Activated CD4-positive, alpha-beta T cell treated with anti-CD3 and anti-CD28 coated beads, Interleukin-2, amount 50 U/mL, for 16 hours (primary cell): ENCODE data around the gene CACNA2D3.

Experiments used
- DNase-seq: peaks from one replicate; pipeline ENCODE4 v3.0.0-alpha.2; 2020

CACNA2D3 gene

DNA sequence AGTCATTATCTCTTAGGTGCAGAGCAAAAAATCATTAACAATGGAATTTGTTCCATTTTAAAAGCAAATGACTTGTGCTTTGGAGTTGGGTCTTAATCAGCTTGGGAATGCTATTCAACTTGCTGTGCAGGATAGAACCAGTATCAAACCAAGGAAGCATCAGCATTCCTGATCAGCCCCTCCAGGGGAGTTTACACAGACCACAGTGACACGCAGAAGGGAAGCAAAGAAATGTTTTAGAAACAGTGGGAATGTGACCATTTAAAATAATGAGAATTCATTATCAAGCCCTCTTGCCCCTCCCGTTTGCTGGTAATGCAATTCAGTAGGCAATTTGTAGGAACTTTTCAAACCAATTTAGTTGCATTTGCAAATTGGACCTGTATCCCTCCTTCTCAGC is 650.4 kb downstream of the CACNA2D3 start:
- DNase-seq = no peak

DNA sequence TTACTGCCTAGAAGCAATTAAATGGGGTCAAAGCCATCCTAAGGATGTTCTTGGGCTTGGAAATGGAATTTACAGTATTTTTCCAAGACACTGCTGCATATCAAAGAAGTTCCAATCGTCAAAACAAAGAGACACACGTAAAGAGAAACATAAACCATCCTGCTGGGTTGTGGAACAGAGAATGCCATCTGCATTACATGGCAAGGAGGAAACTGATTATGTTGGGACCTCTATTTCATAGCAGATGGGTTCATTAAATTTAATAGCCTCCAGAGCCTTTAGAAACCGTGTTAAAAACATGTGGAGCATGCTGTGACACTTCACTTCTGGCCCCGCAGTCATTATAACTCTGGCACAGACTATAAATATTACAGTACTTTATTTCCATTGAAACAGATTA is 650.9 kb downstream of the CACNA2D3 start:
- DNase-seq = no peak

DNA sequence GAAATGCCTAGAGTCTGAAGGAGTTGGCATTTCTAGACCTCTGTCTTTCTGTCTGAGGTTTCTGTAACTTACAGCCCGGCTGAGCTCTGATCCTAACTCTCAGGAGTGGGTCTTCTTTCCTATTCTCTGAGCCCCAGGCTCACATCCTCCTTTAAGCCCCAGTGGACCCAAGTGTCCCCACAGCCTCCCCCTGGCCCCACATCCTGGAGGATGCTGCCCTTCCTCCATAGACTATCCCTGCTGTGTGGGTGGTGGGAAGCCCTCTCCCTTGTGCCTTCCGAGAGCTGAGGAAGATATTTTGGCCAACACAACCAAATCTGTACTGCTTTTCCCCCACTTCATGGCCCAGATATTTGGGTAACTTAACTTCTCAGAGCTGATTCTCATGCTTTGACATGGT is 654.2 kb downstream of the CACNA2D3 start:
- DNase-seq = no peak

DNA sequence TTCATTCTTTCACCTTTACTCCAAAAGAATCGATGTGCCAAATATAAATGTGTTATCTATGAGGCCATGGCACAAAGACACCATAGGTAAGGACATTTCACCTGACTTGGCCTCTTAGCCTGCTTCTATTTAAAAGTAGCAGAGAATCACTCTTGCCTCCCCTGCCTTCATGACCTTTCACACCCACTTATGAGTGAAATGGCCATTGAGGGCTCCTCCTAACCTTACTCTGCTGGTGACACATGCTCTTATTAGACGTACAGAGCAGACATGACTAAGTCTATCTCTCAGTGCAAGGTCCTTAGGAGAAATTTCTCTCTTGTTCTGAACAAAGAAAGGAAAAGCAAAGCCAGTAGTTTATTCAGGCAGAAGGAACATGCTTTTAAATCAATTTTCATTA is 654.8 kb downstream of the CACNA2D3 start:
- no peak for DNase-seq

DNA sequence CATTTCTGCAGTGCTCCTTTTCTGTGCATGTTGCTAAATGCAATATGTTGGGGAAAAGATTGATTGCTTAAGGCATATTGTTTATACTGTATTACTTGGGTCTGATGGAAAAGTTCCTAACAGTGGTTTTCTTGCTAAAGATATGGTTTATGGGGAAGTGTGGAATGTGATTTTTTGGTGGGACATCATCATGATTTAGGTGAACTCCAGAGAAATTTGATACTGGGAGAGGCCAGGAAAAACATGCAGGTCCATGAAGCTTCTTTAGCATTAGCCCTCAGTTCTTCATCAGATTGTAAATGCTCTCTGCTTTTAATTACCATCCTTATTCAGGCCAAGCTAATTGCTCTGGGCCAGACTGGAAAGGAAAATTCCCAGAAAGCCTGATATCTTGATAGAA is 658.0 kb downstream of the CACNA2D3 start:
- no peak for DNase-seq

DNA sequence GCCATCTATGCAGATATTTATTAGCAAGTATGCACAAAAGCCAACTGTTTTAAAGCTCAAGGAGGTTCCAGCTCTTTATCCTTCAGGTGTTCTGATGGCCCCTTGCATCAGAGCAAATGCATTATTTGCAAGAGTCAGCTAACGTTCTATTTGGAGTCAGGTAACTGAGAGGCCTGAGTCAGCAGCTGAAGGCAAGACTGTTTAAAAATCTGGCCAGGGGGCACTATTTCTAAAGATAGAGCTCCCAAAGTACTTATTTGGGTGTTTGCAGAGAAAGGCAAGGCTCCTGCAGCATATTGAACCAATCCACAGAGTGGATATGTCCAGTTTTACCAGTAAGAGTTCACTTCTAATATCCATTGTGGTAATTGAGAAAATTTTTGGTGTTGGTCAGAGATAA is 659.4 kb downstream of the CACNA2D3 start:
- no peak for DNase-seq

DNA sequence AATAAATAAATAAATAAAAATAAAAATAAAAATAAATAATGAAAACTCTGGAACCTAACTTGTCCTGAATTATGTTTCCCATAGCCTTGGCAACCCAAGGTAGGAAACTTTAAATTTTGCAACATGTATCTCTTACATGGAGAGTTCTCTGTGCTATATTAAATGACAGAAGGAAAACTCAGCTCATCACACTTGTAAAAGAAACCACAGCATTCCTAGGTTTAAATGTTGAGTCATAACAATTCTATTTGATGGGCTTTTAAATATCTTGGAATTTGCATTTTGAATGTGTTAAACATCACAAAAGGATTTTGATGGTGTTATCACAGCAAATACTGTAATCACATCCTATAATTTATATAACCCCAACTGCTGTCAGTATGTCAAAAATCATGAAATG is 661.3 kb downstream of the CACNA2D3 start:
- DNase-seq = no peak

DNA sequence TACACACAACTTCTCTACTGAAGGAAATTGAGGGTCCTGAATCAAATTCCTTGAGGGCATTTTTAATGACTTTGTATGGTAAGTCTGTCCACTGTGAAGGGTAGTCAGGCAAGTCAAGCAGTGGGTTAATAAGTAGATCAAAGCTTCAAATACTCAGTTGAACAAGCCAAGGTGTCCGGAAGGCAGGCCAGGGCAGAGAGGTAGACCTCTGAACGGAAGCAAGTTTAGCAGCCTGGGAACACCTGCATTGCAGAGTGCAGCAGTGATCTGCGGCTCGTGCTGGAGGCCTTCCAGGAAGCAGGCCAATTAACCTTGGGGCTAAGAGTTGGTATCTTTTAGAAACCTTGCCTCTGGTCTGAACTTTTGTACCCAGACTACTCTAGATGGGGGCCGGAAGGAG is 661.7 kb downstream of the CACNA2D3 start:
- no peak for DNase-seq

DNA sequence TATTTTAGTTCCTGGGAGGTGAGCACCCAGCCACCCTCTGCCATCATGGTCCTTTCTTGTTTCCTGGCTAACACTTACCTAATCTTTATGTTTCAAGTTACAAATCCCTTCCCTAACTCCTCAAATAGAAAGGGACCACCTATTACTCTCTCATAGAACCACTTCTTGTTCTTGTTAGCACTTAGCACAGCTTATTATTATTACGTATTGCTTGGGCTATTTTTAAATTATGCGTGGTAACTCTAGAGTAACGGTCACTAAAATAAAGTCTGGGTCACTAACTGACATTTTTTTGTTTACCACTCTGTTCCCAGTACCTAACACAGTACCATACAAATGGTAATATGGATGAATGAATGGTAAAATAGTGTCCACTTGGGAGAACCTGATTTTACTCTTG is 663.6 kb downstream of the CACNA2D3 start:
- DNase-seq = no peak

DNA sequence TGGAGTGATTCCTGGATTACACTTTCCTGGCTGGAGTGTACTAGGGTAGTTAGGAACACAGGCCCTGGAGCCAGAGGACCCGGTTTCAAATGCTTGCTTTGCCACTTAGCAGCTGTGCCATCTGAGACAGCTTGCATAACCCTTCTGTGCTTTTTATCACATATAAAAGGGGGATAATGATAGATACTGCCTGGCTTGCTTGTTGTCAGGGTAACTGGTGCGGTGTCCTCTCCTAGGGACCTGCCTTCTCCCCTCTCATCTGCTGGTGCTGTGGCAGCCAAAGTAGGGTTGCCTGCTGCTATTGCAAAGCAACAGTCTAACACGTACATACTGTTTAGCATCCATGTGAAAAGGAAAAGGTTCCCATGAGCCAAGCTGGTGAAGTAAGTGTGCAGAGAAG is 667.7 kb downstream of the CACNA2D3 start:
- DNase-seq = no peak

DNA sequence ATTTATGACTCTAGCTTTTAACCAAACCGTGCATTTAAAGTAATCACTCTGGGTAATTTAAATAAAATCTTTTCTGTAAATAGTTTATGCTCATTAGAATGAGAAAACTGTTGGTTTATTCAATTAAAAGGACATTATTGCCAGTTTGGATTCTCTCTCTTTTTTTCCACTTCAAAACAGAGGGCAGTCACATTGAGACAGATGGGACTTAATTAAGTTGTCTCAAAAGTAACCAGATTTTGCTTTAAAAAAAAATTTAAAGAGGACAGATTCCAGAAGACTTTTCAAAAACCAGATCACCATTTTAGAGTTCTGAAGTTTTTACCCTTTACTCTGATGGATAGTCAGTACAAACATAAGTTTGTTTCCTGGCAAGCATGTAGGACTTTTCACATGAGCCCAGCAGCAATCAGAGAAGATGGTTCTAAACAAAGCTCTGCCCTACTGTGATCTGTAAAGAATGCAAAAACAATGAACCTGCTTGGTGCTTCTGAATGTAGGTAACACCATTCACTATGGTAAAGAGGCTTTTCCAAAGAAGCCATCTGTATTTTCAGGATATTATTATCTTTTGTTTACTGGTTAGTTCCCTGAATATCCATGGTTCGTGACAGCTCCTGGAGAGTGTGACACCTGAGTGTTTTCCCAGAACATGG is 669.3 kb downstream of the CACNA2D3 start:
- DNase-seq = no peak

DNA sequence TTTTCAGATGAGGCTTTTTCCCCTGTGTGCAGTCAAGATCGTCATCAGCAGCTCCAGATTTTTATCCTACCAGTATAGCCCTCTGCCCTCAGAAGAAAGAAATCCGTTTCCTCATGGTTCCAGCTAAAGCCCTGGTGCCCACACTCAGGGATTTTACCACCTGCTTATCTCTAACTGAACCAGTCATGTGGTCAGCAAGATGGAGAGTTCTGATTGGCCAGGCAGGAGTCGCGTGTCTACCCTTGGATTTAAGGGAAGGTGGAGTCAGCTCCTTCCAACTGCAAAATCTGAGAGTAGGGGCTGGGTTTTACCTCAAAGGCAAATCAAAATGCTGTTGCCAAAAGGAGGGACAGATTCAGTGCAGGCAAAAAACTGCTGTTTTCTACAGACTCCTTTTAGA is 670.2 kb downstream of the CACNA2D3 start:
- no peak for DNase-seq

DNA sequence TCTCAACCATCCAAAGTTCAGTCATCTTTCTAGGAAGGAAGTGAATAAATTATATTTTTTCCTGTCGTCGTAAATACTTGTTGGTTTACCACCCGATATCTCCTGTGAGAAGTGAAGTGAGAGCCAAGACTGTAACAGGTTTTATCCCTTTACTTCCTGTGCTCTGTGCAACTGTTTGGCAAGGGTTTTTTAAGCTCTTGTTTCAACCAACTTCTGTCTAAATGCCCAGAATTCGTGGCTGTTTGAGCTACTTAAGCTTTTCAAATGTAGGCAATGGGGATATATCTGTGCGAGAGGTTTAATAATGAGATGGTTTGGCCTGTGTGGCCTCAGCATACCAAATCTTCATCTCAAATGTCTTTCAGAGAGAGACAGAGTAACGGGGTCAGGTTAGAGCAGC is 670.8 kb downstream of the CACNA2D3 start:
- DNase-seq = no peak

DNA sequence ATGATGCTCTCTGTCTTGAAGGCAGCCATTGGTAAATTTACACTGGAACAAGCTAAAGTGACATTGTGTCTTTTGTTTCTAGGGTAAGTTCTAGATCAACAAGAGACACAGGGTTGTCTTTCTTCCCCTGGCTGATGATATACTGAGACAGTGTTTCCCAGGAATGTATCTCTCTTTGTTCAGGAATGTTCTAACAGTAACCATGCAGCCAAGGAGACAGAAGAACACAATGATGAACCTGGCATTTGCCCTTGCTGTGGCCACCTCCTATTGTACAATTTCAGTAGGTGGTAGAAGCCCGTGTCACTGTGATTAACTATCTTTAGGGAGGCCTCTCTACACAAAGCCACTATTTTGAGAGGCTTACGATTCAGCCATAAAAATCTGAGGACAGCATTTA is 674.8 kb downstream of the CACNA2D3 start:
- no peak for DNase-seq

DNA sequence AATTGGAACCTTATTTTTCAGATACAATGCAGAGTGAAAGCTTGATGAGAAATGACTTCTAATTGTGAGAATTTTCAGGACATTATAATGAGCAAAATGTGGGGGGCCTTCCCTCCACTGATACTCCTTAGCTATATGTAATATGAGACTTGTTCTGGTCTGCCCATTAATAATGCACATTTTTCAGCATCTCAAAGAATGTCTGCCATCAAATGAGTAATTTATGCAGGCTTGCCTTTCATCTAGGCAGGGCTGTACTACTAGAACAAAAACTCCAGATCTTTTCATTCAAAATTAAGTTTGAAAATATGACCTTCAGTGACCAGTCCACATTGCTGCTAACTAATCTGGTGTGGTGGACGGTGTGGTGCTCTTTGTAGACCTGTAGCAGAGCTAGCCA is 678.1 kb downstream of the CACNA2D3 start:
- DNase-seq = no peak

DNA sequence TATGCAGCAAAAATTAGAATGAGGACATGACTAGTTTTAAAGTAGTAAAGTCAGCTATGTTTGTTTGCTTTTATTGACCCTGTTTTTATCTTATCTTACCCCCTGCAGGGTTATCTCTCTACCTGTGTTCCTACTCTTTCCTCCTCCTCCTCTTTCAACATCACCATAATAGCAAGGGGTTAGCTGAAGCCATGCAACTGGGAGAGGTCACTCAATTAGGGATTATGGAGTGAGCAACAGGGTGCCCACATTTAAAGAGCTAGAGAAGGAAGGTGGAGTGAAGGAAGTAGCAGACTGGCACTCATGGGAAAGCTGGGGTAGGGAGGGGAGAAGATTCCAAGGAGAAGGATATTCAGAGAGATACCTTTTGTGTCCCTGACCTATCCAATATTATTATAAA is 679.6 kb downstream of the CACNA2D3 start:
- no peak for DNase-seq

DNA sequence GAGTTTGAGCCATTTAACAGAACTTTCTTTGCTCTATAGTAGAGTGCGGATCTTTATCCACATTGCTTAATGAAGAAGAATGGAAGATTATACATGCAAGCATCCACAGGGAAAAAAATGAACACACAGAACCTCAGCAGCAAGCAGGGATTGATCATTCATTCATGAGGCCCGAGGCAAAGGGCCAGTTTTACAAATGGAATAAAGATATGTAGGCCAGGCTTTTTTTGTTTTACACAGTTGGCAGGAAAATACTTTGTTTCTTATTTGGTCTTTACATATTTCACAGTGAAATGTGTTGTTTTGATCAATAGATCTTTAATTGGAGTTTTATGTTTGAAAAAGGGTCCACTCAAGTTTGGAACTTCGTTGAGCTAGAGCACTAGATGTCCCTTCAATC is 688.0 kb downstream of the CACNA2D3 start:
- DNase-seq = no peak

DNA sequence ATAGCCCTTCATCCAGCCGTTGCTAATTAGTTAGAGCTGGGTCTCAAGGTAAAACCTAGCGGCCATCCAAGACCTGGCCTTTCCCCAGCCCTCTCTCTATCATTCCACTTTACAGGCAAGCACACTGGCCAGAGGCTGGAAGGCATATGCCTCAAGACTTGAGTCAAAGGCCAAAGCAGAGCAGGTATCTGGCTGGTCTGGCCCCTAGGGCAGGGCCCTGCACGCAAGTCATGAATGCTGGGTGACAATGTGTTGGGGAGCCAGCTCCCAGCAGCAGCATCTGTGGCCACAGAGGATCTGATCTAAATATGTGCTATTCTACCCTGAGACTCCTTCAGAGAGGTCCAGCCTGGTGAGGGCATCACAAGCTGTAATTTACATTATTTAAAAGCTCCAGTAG is 691.9 kb downstream of the CACNA2D3 start:
- DNase-seq = no peak

DNA sequence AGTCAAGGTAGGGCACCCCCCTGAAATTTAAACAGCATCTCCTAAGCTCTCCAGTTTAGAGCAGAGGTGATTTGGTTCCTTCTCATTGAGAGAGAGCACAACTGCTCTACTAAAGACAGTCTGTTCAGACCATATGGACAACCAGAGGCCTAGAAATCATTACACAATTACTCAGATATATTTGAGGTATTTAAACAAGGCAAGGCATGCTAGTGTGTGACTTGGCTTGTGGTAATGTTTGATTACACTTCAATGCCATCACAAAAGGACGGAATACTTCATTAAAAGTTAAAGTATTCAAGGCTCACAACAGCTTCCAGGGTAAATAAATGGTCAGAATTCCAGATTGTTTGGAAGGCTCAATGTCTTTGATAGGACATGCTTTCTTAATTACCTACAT is 695.3 kb downstream of the CACNA2D3 start:
- DNase-seq = no peak

DNA sequence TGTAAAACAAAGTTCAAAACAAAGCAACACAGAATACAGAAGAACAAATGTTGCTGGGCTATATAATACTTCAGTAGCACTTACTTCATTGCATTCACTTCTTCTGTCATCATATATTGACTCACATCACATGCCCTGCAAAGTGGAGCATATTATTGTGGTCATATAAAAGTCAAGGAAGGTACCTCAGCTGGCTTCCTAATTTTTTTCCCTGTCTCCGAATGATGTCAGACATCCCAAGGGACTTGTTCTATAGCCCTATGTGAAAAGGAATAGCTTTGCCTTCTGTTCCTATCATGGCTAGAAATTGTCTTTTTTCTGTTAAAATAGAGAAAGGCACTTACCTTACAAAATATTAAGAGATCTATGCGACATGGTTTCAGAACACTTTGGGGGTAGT is 696.1 kb downstream of the CACNA2D3 start:
- no peak for DNase-seq

DNA sequence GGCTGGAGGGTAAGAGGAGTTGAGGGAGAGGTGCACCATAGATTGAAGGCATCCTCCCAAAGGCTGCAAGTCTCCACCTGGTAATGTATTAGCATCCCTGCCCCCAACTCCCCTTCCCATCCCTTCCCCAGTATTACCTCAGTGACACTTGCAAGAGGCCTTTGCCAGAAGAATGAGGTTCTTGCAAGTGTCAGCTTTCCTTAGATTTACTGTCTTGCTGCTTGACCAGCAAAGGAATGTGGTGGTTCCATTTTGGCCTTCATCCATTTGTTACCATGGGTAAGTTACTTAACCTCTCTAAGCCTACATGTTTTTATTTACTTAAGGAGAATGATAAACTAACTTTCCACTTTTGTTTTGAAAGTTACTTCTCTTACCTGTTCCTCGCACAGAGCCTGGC is 696.6 kb downstream of the CACNA2D3 start:
- no peak for DNase-seq

DNA sequence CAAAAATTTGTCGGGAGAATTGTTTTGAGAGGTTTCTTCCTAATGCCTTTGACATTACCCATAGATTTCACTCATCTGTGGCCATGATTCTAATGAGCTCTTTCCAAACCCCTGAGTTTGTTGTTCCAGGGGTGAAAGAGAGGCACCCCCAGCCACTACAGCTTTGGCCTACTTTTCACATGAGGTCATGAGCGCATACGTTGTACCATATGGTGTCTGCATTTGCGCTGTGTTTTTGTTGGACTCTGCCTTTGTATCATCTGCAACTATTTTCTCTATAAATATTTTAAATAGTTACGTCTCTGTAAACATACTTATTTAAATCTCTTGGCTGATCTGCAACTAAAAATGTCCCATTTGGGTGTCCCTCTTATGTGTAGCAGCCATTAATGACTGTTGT is 697.6 kb downstream of the CACNA2D3 start:
- no peak for DNase-seq

DNA sequence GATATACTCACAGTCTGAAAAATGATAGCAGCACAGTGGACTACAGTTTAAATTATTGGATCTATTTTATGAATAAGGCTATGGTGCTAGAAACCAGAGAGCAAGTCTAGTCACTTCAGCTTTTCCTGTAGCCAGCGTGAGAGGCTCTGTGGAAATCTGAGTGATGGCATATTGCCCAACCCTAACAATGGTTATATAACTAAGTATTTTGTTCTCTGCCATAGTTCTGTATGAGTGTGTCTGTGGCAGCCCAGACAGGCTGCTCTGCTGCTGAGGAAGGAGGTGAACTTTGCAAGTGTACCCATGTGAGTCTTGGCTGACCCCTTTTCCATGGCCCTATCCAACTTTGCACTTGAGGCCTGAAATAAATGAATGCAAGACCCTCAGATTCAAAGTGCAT is 699.9 kb downstream of the CACNA2D3 start:
- no peak for DNase-seq

DNA sequence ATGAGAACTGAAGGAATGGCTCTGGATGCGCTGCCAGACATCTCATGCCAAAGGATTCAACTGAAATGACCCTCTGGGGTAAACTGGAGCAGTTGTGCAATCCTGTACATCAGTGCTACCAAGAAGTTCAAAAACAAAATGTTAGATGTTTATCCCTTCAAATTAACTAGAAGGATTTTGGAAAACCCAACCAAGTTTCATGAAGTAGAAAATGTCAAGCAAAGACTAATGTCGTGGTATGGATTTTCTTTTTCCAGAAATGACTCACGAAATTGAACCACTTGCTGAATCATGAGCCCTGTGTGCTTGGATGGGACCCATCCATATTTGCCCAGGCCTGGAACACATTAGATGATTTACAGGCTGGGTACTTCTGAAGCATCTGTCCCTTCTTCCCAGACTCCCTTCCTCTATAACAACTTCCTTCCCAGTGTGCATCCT is 703.9 kb downstream of the CACNA2D3 start:
- no peak for DNase-seq

DNA sequence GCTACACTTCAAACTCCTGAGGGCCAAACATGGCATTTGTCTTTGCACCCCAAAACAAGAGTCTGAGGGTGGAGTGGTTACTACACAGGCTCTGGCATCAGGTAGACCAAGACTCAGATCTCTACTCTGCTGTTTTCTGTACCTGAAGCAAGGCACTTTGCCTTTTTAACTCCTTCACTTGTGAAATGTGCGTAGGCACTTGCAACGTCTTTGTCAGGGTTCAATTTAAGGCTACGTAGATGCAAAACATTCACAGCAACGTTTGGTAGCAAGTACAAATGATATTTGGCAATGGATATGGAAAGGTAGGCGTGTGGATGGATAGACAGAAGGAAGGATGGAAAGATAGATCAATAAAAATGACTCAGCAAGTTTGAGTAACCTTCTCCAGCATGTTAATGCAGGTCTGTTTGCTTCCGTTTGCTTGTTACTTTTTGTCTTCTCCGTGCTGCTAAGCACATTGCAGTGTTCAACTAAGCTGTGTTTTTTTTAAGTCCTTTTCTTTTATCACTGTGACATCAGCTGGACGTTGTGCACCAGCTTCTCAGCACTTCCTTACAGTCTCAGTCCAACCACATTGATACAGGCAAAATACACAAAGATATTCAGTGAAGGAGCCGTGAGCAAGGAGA is 704.8 kb downstream of the CACNA2D3 start:
- no peak for DNase-seq
